Prostate gland (tissue), 2 donors: ENCODE data around the gene RAI14.

Experiments
- CTCF ChIP-seq, 4 experiments: fragments of 200-600 bp in 2 of 4; fragments of 450-650 bp in 2 of 4; sonication (generic) in 2 of 4; IDR thresholded peaks; 1 replicate in 3 of 4; 2 replicates in 1 of 4; pipeline ENCODE4 v1.5.1; 2016 to 2019; ENCODE audit warnings: antibody characterized with exemption in 4 of 4, mild to moderate bottlenecking in 2 of 4, moderate library complexity in 2 of 4
- POLR2A ChIP-seq: fragments of 450-650 bp; IDR thresholded peaks from one replicate; pipeline ENCODE4 v1.6.1; 2016; ENCODE audit warnings: antibody characterized with exemption, mild to moderate bottlenecking

DNA sequence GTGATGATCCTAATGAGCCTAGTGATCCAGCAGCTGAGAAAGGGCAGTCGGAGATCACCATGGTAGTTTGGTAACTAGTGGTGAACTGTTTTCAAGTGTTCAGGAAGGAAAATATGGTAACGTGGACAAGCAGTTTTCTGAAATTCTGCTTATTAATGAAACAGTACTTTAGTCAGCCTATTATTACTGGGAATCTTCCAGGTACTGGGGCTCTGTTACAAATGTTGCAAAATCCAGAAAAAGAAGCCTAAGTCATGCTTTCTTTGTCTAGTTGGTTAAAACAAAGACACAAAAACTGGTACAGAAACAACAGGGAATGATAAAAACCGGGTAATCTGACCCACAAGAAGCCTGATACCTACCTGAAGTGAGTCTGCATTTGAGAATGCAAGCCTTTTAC, 201.0 kb downstream of the RAI14 start:
- TF ChIP-seq CTCF (IDR thresholded peaks at IDR 0.05) = no peak
- TF ChIP-seq POLR2A = no peak
